NCI-H1417 (cell line): Measurements from ENCODE around the gene CADM2.

Experiments used
- DNase-seq, 3 experiments: peaks; one replicate each; lab custom pipeline; 2025; lab: John Stamatoyannopoulos, UW

CADM2 gene

GRCh38 chr3:85800676-85801075 is 841.9 kb downstream of the CADM2 start:
- no peak for DNase-seq

GRCh38 chr3:85801955-85802354 is 843.2 kb downstream of the CADM2 start:
- DNase-seq = peak in 2 of 3 experiments; percentile 67 to 88

DNA sequence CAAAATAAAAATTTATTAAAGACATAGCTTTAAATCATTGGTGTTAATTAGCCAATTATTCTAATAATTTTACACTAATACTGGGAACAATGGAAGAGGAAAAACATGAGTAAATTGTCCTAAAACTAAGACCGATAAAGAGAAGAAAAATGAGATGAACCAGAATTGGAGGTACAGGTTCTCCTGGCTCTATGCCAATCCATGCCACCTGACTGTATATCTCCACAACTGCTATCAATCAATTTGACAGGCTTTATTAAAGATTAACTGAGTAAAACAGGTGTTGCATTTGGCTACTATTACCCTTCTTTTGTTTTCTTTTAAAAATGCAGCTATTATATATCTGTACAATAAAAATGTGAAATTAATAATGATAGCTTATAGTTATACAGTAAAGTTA is 850.0 kb downstream of the CADM2 start:
- DNase-seq = peak in 2 of 3 experiments; percentile 84 to 99

DNA sequence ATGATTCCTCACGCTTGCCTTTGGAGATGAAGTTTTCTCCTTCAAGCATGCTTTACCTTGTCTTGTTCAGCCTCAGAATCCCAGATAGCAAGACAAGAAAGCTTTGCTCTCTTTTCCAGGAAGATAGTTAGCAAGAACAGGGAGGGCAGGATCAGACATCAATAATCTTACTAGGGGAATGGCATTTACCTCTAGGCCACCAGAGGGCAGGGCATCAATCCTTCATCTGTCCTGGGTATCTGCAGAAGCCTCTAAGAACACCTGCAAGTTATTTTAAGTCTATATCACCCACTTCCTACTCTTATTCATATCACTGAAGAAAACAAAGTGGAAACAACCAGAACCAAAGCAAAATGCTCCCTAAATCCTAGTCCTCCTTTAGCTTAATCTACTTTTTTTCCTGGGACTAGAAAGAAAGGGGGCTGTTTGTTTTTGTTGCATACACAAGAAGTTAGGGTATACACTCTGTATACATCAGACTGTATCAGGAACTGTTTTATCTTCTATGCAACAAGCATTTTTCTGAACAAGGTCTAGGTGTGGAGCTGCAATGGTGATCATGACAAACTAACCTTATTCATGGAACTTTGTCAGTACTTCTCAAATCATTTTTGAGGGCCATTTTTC is 862.5 kb downstream of the CADM2 start:
- peak in 2 of 3 experiments; percentile 66 to 90 for DNase-seq

- peak in 1 of 3 experiments; percentile 63 for DNase-seq
These were observed 877.2 kb downstream of the CADM2 start for GRCh38 chr3:85835857-85836440.

DNA sequence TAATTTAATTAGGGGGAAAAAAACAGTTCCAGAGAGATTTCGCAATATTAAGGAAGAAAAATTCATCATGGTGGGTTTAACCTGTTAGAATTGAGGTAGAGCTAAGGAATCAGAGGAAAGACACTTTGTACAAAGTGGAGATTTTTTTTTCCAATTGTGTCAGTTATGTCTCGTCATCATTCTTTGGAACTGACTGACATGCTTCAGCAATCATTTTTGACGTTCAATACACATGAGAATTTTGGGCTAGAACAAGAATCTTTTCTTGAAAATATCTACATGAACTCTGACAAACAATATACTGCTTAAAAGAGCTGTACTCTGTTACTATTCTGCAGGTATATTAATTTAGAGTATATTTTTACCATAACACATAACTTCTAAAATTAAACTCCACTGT is 878.6 kb downstream of the CADM2 start:
- DNase-seq = no peak

DNA sequence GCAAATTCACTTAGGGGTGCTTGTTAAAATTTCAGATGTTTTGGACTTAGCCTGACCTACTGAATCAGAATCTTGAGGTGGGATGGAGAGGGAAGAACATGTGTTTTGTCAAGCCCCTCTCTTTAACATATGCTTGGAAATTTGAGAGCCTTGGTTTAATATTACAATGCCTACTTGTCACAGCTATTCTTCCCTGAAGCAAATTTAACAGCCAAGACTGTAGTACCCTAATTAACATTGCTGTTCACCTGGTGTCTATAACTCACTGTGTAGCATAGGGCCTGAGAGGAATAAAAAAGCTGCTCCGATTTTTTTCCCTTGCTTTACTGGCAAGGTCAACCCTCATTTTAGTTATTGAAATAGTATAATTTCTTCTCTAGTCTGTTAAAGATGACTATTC is 880.1 kb downstream of the CADM2 start:
- peak; percentile 20 to 97 (median 70) for DNase-seq

- DNase-seq = no peak
These were observed 883.3 kb downstream of the CADM2 start for GRCh38 chr3:85842081-85842480.

DNA sequence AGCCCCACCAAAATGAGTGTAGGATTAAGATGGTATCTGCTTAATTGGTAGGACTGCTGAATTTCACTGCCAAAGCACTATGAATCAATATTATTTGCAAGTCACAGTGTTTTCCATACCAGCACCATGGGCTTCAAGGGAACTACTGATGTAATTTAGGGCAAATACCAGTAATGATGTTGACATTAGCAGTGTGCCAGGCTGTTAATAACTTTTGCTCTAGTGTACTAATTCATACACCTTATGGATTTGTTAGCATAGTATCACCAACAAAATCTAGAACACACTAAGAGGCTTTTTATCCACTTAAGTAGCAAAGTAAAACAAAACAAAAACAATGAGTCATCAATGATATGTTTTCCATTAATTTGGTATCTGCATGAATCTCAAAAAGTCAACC is 888.2 kb downstream of the CADM2 start:
- DNase-seq = peak in 2 of 3 experiments; percentile 21 to 72

DNA sequence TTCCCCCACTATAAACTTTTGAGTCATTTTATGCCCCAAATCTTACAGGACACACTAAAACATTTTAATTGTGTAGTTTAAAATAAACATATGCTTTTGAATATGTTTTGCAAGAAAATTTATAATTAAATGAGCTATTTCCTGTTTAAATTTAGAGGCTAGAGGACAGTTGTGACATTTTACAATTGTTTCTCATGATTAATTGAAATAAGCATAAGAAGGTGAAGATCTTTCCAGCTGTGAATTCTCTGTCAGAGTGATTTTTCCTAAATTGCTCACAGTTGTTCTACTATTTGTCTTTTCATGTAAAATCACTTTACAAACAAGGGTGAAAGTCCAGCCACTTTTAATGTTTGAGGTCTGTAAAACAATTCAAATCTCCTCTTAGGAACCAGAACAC is 892.3 kb downstream of the CADM2 start:
- DNase-seq = peak in 1 of 3 experiments; percentile 47

DNA sequence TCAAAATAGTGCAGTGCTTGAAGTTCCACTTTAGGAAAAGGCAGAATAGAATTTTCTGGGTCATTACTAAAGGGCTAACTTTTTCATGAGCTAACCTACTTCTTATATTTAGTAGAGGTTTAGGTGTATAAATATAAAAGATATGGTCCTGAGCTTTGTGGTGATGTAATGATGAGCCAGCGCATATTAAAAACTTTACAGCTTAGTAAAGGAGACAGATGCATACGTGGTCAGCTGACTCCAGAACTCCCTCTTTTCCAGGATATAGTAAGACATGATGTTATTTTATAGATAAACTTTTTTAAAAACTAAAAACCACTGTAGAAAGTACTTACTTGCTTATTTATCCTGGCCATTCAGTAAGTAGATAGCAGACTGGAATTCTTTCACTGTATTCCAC is 895.0 kb downstream of the CADM2 start:
- no peak for DNase-seq

GRCh38 chr3:85862893-85863455 is 904.2 kb downstream of the CADM2 start:
- DNase-seq = no peak

DNA sequence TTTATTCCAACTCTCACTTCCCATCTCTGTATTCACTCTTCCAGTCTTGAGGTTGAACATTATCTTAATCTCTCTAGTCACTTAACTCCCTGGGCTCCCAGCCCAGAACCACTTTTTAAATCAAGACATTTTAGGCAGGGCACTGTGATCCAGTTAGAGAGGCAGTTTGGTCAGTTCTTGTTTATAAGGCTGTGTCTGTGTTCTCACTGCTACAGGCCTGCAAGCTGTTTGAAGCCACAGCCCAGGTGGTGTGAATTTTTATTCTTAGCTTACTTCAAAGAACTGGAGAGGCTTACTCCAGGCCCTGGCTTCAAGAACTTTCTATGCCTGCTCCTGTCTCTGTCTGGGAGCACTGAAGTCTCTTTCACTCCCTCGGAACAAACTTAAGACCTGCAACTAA is 906.1 kb downstream of the CADM2 start:
- no peak for DNase-seq

- DNase-seq = no peak
These were observed 908.3 kb downstream of the CADM2 start for GRCh38 chr3:85867072-85867471.

DNA sequence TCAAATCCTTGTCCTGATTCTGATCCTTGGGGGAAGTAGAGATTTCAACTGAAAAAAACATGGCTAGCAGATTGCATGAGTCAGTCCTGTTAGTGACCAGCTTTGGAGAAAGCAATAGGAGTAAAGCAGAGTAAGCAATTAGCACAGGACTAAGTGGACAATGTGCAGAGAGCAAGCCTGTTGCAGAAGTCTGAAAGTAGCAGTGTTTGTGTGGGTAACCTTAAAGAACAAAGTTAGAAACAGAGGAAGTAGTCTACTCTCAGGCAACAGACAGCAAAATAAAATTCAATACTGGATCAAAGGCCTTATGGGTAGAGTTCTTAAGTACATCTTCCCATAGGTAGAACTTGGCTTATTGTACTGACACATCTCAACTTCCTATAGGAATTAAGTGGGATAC is 916.8 kb downstream of the CADM2 start:
- no peak for DNase-seq

DNA sequence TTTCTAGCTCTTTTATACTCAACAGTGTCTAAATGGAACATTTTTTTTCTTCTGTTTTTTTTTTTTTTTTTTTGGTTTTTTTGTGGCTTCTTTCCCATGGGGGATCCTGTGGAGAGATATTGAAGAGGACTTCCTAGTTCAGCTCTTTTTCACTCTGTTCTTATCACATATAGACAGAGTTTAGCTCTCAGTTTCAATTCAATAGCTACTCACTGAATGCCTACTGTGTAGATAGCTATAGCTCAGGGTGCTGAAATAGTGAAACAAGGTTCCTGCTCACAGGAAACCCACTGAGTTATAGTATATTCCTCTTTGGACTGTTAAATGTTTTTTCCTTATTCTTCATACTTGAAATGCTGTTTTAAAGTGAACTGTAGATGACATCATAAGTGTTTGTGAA is 918.8 kb downstream of the CADM2 start:
- no peak for DNase-seq

DNA sequence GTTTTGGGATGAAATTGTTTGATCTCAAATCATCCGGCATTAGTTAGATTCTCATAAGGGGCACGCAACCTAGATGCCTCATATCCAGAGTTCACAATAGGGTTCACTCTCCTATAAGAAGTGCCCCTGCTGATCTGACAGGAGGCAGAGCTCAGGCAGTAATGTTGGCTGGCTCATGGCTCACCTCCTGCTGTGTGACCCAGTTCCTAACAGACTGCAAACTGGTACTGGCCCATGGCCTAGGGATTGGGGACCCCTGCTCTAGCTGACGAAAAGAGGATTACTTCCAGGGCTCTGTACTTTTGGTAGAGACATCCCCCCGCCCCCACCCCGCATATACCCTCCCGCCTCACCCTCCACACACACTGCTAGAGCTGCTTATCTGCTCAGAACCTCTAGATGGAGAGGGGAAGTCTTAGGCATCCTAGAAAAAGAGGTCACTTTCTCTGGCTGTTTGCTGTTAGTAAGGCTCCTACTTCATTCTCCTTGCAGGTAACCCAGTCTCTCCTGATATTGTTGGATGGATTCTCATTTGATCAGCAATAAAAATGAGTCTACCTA is 923.1 kb downstream of the CADM2 start:
- no peak for DNase-seq

- DNase-seq = no peak
These were observed 931.3 kb downstream of the CADM2 start for GRCh38 chr3:85890043-85890555.

- no peak for DNase-seq
These were observed 944.6 kb downstream of the CADM2 start for GRCh38 chr3:85903434-85903833.

- DNase-seq = peak in 1 of 3 experiments; percentile 50
These were observed 954.2 kb downstream of the CADM2 start for GRCh38 chr3:85912980-85913379.

DNA sequence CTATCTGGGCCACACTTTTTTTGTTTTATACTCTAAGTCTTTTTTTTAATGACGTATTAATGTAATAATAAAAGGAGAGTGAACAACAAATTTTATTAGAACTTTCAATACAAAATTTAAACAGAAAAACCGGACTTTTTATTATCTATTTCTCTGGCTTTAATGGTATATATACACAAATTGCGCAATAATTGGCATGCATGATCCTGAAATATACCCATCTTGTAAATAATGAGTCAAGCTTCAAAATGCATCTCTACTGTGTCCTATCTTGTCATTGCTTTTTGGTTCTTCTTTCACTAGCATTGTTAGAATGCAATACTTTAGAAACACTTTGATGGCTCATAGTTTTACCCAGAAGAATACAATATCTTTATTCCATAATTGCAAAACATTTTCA is 963.6 kb downstream of the CADM2 start:
- no peak for DNase-seq

DNA sequence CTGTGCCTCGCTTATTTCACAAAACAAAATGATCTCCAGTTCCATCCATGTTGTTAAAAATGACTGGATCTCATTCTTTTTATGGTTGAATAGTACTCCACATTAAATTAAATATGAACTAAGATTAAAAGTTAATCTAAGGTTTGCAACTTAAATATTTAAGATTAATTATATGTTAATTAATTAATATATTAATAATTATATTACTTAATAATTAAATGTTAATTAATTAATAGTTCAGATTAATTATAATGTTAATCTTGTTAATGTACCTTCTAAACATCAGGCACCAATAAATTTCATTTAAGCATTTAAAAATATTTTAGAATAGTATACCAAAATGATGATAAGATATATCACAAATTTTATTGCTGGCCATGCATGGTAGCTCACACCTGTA is 971.9 kb downstream of the CADM2 start:
- no peak for DNase-seq

GRCh38 chr3:85933326-85933725 is 974.5 kb downstream of the CADM2 start:
- no peak for DNase-seq
